A549 (cell line): Measurements from ENCODE around the gene MRPS18B.

Source experiments
- JUN ChIP-seq, 2 experiments: fragments of >200 bp; sonication (Bioruptor Twin); formaldehyde crosslinking; IDR thresholded peaks; 2 replicates in 1 of 2; 3 replicates in 1 of 2; pipeline ENCODE4 v1.6.1; 2016 to 2017
- POLR2A ChIP-seq: IDR thresholded peaks from 2 replicates; pipeline ENCODE4 v1.6.1; 2012; ENCODE audit warnings: mild to moderate bottlenecking, low read length
- RARB ChIP-seq: fragments of 250-450 bp; sonication (Bioruptor Pico); IDR thresholded peaks from 2 replicates; pipeline ENCODE4 v1.8.0; 2021; ENCODE audit warnings: mild to moderate bottlenecking, moderate library complexity
- TFCP2L1 ChIP-seq: fragments of 250-450 bp; sonication (Bioruptor Pico); IDR thresholded peaks from 2 replicates; pipeline ENCODE4 v1.5.0; 2021; ENCODE audit warnings: mild to moderate bottlenecking
- TF ChIP-seq, protein P1 (sequence below): IDR thresholded peaks from 2 replicates; pipeline ENCODE4 v1.6.1; 2012
- TF ChIP-seq, protein P2 (sequence below): fragments of >200 bp; sonication (Bioruptor Twin); formaldehyde crosslinking; IDR thresholded peaks from 3 replicates; pipeline ENCODE4 v1.5.1; 2016

DNA sequence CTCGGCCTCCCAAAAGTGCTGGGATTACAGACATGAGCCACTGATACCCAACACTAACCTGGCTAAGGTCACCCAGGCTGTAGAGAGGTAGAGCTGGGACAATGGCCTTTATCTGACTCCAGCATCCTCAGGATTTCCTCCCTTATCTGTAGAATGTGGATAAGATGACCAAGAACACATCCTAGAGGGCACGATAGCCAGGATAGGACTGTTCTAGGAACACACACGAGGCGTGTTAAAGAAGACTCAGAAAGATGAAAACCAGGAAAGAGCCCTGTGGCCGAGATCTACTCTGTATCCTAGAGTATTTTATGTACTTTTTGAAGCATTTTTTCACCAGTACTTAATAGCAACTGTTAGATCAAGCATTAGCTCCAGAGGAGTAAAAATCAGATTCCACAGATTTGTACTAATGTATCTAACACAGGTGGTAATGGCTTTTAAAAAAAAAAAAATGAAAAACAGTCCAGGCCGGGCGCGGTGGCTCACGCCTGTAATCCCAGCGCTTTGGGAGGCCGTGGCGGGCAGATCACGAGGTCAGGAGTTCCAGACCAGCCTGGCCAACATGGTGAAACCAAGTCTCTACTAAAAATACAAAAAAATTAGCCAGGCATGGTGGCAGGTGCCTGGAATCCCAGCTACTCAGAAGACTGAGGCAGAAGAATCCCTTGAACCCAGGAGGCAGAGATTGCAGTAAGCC is 17.9 kb upstream of the MRPS18B start:
- TF ChIP-seq, protein P1, sequence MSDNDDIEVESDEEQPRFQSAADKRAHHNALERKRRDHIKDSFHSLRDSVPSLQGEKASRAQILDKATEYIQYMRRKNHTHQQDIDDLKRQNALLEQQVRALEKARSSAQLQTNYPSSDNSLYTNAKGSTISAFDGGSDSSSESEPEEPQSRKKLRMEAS = no peak
- TF ChIP-seq, protein P2, sequence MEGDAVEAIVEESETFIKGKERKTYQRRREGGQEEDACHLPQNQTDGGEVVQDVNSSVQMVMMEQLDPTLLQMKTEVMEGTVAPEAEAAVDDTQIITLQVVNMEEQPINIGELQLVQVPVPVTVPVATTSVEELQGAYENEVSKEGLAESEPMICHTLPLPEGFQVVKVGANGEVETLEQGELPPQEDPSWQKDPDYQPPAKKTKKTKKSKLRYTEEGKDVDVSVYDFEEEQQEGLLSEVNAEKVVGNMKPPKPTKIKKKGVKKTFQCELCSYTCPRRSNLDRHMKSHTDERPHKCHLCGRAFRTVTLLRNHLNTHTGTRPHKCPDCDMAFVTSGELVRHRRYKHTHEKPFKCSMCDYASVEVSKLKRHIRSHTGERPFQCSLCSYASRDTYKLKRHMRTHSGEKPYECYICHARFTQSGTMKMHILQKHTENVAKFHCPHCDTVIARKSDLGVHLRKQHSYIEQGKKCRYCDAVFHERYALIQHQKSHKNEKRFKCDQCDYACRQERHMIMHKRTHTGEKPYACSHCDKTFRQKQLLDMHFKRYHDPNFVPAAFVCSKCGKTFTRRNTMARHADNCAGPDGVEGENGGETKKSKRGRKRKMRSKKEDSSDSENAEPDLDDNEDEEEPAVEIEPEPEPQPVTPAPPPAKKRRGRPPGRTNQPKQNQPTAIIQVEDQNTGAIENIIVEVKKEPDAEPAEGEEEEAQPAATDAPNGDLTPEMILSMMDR = no peak
- TF ChIP-seq RARB (CRISPR knock-in tag) (no peak), POLR2A (no peak), TFCP2L1 (no peak), JUN (IDR thresholded peaks at IDR 0.05) (no peak; a peak in 1 of 5 replicates)
